ENCODE measurements around the gene INTS11. TPM values are rescaled to one million over a fixed set of nuclear protein-coding genes. Genes with fewer than 3 reads are reported as not detected.
A peak's percentile ranks its signal among the peaks of the same experiment; 100 is the strongest.

The INTS11 gene
- total and polyA plus RNA-seq, 2 of the 13 experiments (the other 11 are each of a cell fraction or from before 2014, with no cell fraction given): 52.8 to 94.8 TPM

GRCh38 chr1:1330366-1331067 is 6.1 kb upstream of the INTS11 start (continued):
- TF ChIP-seq ZNF609 (CRISPR knock-in tag; IDR thresholded peaks at IDR 0.05; ENCODE audit: borderline replicate concordance): 0 out of 2 replicates have a peak, but pooled peaks have one; percentile 7
- TF ChIP-seq SYNCRIP (IDR thresholded peaks at IDR 0.05; ENCODE audit: insufficient read depth, low read depth, low read length): no peak
- 0 out of 2 replicates have a peak, but pooled peaks have one; percentile 5 for TF ChIP-seq POLR2G (IDR thresholded peaks at IDR 0.05; ENCODE audit: low read depth, low read length)
- 0 out of 2 replicates have a peak, but pooled peaks have one; percentile 5 for TF ChIP-seq KDM2A (CRISPR knock-in tag; IDR thresholded peaks at IDR 0.05; ENCODE audit: borderline replicate concordance, low read depth)
- 0 out of 2 replicates have a peak, but pooled peaks have one; percentile 7 for TF ChIP-seq SPEN (CRISPR knock-in tag; IDR thresholded peaks at IDR 0.05; ENCODE audit: low read depth)
- peak; percentile 17; the same call in 1 of the 2 replicates for TF ChIP-seq SALL1 (CRISPR knock-in tag; IDR thresholded peaks at IDR 0.05)
- TF ChIP-seq ZNF563 (CRISPR knock-in tag; IDR thresholded peaks at IDR 0.05): 0 out of 2 replicates have a peak, but pooled peaks have one; percentile 44
- TF ChIP-seq ZNF800 (CRISPR knock-in tag; IDR thresholded peaks at IDR 0.05): no peak
- no peak for TF ChIP-seq DPF2 (CRISPR knock-in tag; IDR thresholded peaks at IDR 0.05; ENCODE audit: borderline replicate concordance, low read depth)
- 0 out of 2 replicates have a peak, but pooled peaks have one; percentile 2 for TF ChIP-seq THAP9 (CRISPR knock-in tag; IDR thresholded peaks at IDR 0.05; ENCODE audit: borderline replicate concordance)
- 0 out of 2 replicates have a peak, but pooled peaks have one; percentile 36 for TF ChIP-seq BORCS8-MEF2B (CRISPR knock-in tag; IDR thresholded peaks at IDR 0.05)
- 0 out of 2 replicates have a peak, but pooled peaks have one; percentile 8 for TF ChIP-seq ZBTB21 (CRISPR knock-in tag; IDR thresholded peaks at IDR 0.05)
- TF ChIP-seq ZNF749 (CRISPR knock-in tag; IDR thresholded peaks at IDR 0.05; ENCODE audit: borderline replicate concordance): 0 out of 2 replicates have a peak, but pooled peaks have one; percentile 37
- no peak for TF ChIP-seq TCF12 (IDR thresholded peaks at IDR 0.05)
- TF ChIP-seq TCF12 (CRISPR knock-in tag; IDR thresholded peaks at IDR 0.05): peak; percentile 29; the same call in 1 of the 2 replicates
- no peak for TF ChIP-seq ZNF709 (CRISPR knock-in tag; IDR thresholded peaks at IDR 0.05)
- TF ChIP-seq MYC (CRISPR knock-in tag; IDR thresholded peaks at IDR 0.05; ENCODE audit: borderline replicate concordance): 0 out of 2 replicates have a peak, but pooled peaks have one; percentile 5
